GM10266 (cell line): Measurements from ENCODE around the gene PACSIN2.
"Not testable (repeated sequence)": the region's sequence is repeated elsewhere in the genome, so short reads cannot be mapped to it uniquely, and the experiment has no call there.

Experiments used
- DNase-seq: peaks from one replicate; pipeline ENCODE4 v3.0.0; 2012; ENCODE audit errors: extremely low spot score
- CTCF ChIP-seq: IDR thresholded peaks from 2 replicates; pipeline ENCODE4 v1.5.1; 2012; ENCODE audit warnings: mild to moderate bottlenecking, low read depth; ENCODE audit not compliant: control insufficient read depth, insufficient read depth; ENCODE audit errors: missing control alignments

Gene PACSIN2

DNA sequence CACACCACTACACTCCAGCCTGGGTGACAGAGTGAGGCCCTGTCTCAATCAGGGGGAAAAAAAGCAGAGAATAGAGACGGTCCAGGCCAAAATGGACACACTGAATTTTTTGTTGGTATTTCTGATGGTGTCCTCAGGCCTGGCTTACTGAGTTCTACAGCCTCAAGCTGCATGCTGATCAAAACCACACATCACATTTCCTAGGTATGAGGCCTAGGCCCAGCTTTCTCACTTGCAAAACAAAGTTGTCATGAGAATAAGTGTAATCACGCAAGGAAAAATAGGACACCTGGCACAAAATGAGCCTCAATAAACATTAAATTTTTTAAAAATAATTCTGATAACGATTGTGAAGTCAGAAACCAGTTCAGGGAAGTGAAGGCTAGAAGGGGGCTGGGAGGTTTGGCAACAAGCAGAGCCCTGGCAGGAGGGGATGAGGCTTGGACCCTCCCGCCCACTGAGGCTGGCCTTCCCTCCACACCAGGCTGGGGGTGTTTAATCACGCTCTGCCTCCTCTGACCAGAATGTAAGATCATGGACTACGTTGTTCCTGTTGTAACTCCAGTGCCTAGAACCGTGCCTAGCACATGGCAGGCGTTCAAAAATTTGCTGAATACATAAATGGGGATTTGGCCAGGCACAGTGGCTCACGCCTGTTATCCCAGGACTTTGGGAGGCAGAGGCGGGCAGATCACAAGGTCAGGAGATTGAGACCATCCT, 18.1 kb downstream of the PACSIN2 start:
- DNase-seq: no peak
- TF ChIP-seq CTCF: no peak

DNA sequence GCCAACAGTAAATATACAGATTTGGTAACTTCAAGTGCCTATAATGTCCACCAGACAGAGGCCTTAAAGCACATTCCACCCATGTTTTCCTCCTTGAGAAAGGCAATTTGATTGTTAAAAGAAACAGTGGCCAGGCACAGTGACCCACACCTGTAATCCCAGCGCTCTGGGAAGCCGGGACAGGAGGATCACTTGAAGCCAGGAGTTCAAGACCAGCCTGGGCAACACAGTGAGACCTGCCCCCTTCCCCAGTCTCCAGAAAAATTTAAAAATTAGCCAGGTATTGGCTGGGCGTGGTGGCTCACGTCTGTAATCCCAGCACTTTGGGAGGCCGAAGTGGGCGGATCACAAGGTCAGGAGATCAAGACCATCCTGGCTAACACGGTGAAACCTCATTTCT, 19.3 kb downstream of the PACSIN2 start:
- DNase-seq: not testable (repeated sequence)

DNA sequence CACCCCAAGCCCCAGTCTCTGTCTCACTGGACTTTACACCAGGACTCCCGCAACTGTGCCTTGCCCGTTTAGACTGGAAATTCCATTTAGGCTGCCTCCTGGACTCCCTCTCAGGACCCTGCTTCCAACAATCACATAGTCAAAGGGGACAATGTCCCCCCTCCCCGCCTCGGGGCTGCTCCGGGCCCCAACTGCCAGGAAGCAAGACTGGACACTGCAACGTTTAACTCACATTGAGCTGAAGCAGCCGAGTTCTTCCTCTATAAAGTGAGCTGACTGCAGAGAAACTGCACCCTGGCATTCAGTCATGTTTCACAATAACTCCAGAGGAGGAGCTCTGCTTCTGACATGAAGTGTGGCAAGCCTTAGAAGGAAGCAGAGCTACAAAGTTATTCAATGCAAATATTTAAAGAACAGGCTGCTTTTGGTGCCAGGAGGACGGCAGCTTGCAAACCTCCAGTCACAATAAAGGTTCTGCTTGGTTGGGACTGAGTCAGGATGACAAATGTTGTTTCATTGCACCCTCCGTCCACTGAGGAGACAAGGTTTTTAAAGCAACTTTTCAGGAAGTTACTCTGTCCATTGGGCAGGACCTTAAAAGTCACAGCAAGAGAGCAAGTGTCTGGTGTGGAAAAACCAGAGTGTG, 19.9 kb downstream of the PACSIN2 start:
- TF ChIP-seq CTCF: no peak
- DNase-seq: no peak

DNA sequence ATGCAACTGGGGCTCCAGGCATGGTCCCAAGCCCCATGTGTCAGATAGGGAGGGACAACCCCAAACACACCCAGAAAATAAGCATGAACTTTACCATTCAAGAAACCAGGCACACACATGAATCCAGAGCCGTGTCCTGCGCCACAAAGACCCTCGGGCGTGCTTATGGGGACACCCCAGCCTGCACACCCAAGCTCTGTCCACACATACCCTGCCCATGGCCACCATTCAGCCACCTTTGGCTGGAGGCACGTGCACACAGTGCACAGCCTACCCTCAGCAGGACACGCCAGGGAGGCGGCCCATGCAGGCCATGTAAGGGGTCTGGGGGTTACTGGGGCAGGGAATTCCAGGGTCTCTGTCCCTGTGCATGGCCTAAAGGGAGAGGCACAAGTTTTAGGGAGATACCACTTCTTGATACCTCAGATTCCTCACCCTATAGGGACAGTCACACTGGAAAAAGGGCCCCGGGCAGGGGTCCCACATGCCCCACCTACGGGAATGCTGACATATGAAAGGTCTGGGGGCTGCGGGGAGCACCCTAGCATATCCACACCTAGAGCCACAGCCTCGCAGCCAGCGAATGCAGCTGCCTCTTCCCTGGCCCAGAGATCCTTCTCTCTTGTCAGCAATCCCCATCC, 20.6 kb downstream of the PACSIN2 start:
- no peak for TF ChIP-seq CTCF
- DNase-seq: no peak

GRCh38 chr22:42993651-42994275, 21.2 kb downstream of the PACSIN2 start:
- DNase-seq: no peak

DNA sequence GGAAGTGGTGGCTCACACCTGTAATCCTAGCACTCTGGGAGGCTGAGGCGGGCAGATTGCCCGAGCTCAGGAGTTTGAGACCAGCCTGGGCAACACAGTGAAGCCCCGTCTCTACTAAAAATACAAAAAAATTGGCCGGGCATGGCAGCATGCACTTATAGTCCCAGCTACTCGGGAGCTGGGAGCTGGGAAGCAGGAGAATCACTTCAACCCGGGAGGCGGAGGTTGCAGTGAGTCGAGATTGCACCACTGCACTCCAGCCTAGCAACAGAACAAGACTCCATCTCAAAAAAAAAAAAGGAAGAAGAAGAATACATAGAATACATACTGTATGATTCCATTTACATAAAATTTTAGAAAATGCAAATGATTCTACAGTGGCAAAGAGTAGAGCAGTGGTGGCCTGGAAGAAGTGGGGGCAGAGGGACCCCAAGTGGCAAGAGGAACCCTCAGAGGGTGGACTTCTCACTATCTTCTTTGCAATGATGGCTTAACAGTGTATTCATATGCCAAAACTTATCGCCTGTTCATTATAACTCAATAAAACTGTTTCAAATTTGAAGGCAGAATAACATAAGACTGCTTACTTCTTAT, 22.0 kb downstream of the PACSIN2 start:
- TF ChIP-seq CTCF: no peak
- DNase-seq: no peak

More at GRCh38 chr22:42993651-42994275, 21.2 kb downstream of the PACSIN2 start:
- no peak for TF ChIP-seq CTCF

DNA sequence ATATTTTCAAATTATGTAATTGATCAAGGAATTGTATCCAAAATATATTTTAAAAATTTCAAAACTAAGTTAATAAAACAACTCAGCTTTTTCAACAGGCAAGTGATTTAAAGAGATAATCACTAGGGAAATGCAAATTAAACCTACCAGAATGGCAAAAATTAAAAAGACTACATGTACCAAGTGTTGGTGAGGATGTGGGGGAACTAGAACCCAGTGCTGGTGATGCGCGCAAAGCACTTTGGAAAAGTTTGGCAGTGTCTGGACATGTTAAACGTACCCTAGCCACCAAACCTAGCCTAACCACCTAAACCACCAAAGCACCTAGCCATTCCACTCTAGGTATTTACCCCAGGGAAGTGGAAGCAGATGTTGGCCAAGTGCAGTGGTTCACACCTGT, 22.9 kb downstream of the PACSIN2 start:
- TF ChIP-seq CTCF: no peak
- no peak for DNase-seq
